ENCODE data around the gene RRAGD.

DNA sequence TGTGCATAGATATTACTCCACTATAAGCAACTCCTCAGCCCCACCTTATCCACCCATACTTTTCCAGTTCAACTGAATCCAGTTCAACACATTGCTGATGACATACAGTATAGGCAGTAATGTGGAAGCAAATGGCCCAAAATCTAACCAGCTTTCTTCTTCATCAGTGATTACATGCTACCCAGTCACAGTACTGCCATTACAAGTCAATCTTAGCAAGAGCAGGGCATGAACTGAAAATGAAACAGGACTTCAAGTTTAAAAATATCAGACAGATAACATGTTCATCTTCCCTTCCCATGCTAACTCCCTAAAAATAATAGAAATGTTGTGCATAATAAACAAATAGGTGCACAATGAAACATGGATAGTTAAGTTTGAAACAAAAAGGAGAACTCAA, 19.2 kb downstream of the RRAGD start:
- TF ChIP-seq POLR2A (IDR thresholded peaks at IDR 0.05; ENCODE audit: low read depth, low read length), result no peak
- TF ChIP-seq POLR2AphosphoS5 (IDR thresholded peaks at IDR 0.05; ENCODE audit: low read depth, low read length), result no peak
- TF ChIP-seq TAF1 (IDR thresholded peaks at IDR 0.05; ENCODE audit: borderline replicate concordance, low read depth, low read length), result no peak

Measured in GM12892 (cell line).